ENCODE results near the gene GNG12. TPM values are rescaled to one million over a fixed set of nuclear protein-coding genes. Genes with fewer than 3 reads are reported as not detected.

GNG12 gene
- total RNA-seq, 1 experiment from 2014 or later, result 224 TPM

DNA sequence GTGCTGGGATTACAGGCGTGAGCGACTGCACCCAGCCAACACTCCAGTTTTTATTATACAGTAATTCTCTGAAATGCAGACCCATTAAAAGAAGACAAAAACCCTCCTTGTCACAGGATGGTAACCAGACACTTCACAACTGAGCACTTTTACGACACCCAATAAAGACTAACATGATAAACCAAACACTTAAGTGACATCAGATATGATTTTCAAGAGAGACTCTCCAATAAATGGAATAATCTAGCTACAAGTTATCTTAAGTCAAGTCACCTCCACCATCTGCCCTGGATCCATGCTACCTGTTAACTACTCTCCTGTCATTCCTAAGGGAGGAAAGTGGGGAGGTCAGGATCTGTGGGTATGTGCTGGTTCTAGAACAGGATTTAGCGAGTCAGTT lies 5.6 kb downstream of the GNG12 start:
- no peak for DNase-seq
- Histone ChIP-seq H3K36me3 (peaks cover 69% of the 10 kb centered on the region), H3K27me3 (no peaks in the 10 kb centered on the region), H3K4me3 (no peak overlapping the region), H3K9me3 (no peaks in the 10 kb centered on the region)

DNA sequence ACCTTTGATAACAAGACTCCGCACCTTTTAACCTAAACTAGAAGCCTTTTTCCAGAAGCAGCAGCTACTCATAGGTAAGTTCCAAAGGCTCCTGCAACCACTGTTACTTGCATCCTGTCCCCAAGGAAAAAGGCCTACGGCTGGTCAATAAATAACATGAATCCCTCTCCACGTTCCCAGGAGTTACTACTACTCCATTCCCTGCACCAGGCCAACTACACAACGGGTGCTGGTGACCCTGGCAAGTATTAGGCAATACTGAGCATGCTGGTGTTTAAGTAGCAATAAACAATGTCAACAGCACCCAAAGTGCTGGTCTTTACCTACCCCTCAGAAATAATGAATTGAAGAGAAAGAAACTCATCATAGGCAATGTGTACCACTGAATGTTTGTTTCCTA lies 7.7 kb downstream of the GNG12 start:
- DNase-seq, result no peak
- Histone ChIP-seq H3K4me3 (no peak overlapping the region), H3K36me3 (peaks cover 73% of the 10 kb centered on the region), H3K9me3 (no peaks in the 10 kb centered on the region), H3K27me3 (no peaks in the 10 kb centered on the region)

DNA sequence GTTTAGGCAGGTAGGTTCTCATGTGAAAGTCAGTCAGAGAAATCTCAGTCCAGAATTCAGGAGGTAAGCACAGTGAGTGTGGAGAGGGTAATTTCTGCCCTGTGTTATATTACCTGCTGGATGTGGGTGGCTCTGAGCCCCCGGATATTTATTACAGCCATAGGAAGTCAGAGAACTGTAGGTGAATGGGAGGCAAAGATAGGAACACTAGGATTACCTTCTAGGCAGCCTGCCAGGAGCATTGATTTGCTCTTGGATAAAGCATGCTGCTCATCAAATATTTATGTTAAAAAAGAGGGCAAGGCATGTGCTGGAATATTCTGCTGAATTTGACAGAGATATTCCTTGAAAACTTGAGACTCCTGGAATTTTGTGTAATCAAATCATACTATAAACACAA lies 8.5 kb downstream of the GNG12 start:
- H3K27me3 ChIP-seq, result no peaks in the 10 kb centered on the region
- H3K4me3 ChIP-seq, result no peak overlapping the region
- no peaks in the 10 kb centered on the region for H3K9me3 ChIP-seq
- peaks cover 65% of the 10 kb centered on the region for H3K36me3 ChIP-seq
- no peak for DNase-seq

DNA sequence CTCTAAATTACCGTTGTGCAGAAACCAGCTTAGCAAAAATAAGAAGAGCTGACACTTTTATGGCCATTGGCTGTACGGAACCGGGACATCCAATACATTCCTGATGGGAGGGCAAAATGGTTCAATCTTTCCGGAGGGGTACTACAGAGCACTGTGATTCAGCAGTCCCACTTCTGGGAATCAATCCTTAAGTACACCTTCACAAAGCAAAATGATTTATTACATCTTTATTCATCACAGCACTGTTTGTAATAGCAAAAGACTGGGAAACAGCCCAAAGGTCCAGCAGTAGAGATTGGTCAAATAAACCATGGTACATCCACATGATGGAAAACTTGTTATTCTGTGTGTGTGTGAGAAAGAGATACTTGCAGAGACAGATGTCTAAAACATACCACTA lies 9.7 kb downstream of the GNG12 start:
- H3K27me3 ChIP-seq, result no peaks in the 10 kb centered on the region
- DNase-seq, result no peak
- peaks cover 63% of the 10 kb centered on the region for H3K36me3 ChIP-seq
- H3K9me3 ChIP-seq, result no peaks in the 10 kb centered on the region
- no peak overlapping the region for H3K4me3 ChIP-seq

DNA sequence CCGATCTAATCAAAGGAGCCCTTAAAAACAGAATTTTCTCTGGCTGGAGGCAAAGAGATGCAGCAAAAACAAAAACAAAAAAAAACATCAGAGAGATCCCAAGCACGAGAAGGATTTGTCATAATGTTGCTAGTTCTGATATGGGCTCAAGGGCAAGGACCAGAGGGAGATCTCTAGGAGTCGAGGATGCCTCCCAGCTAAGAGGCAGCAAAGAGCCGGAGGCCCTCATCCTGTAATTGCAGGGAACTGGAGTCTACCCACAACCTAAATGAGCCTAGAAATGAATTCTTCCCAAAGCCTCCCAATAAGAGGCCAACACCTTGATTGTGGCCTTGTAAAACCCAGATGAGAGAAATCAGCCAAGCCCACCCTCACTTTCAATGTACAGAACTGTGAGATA lies 12.0 kb downstream of the GNG12 start:
- Histone ChIP-seq H3K9me3 (no peaks in the 10 kb centered on the region), H3K36me3 (peaks cover 58% of the 10 kb centered on the region), H3K4me3 (no peak overlapping the region), H3K27me3 (no peaks in the 10 kb centered on the region)
- DNase-seq, result no peak

DNA sequence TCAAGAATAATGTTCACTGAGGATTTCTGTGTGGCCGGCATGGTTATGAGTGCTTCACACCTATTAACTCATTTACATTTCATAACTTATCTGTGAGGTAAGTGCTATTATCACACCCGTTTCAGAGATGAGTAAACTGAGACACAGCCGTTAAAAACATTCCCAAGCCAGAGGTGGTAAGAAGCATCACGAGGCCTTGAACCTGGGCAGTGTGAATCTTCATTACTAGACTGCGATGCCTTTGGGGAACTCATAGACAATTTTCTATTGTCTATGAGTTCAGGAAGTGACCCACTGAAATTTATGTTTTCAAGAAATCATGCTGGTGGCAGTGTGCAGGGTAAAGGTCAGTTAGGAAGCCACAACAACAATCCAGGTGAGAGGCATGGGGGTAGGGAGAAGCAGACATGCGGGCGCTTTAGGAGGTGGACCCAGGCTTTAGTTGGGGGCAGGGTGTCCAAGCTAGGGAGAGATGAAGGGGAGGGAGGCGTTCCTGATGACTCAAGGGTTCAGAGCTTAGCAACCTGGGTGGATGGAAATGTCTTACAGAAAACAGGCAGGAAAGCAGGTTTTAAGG lies 14.5 kb downstream of the GNG12 start:
- DNase-seq, result no peak
- Histone ChIP-seq H3K9me3 (no peaks in the 10 kb centered on the region), H3K36me3 (peaks cover 53% of the 10 kb centered on the region), H3K4me3 (no peak overlapping the region), H3K27me3 (no peaks in the 10 kb centered on the region)

DNA sequence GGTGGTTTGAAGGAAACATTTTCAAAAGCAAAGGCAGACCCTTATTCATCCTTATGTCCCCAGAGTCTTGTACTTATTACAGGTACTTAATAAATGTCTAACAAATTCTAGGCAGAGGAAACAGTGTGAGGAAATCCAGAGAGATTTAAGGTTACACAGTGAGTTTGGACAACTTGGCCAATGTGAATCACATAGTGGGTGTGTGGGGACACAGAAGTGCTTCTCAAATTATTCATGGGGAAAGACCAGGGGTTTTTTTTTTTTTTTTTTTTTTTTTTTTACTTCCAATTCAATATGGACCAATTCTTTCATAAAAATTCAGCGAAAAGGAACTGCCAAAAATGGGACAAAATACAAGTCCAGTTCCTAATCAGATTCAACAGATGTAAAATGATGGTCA lies 15.1 kb downstream of the GNG12 start:
- Histone ChIP-seq H3K9me3 (no peaks in the 10 kb centered on the region), H3K36me3 (peaks cover 47% of the 10 kb centered on the region), H3K27me3 (no peaks in the 10 kb centered on the region), H3K4me3 (no peak overlapping the region)
- no peak for DNase-seq

DNA sequence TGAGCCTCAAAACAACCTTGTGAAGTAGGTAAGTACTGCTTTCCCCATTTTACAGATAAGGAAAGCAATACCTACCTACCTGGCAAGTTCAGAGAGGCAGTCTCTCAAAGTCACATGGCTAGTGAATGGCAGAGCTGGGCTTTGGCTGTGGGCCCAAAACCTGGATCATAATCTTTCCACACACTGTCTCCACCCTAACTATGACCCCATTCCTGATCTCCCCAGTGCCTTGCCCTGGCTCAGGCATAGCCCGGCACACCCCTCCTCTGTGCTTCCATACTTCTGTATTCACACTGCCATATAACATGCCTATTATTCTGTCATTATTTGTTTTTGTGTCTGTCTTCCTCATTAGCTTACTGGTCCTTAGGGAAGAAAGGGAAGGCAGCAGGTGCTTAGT lies 15.9 kb downstream of the GNG12 start:
- no peak for DNase-seq
- Histone ChIP-seq H3K36me3 (peaks cover 41% of the 10 kb centered on the region), H3K4me3 (no peak overlapping the region), H3K27me3 (no peaks in the 10 kb centered on the region), H3K9me3 (no peaks in the 10 kb centered on the region)

DNA sequence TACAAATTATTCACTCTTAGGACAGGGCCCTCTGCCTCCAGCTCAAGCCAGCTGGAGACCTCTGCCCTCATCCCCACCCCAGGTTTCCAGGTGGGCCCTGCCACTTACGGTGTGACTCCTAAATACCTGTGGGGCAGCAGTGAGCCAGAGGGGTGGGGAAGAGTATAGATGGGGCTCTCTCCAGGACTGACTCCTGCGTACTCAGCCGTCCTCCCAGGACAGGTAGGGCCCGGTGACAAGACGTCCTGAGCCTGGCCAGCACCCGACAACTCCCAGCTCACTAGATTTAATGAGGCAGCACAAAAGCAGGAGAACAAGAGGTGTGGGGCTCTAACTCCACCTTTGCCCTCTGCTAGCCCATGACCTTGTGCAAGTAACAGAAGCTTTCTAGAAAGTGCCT lies 16.8 kb downstream of the GNG12 start:
- DNase-seq, result no peak
- no peaks in the 10 kb centered on the region for H3K27me3 ChIP-seq

DNA sequence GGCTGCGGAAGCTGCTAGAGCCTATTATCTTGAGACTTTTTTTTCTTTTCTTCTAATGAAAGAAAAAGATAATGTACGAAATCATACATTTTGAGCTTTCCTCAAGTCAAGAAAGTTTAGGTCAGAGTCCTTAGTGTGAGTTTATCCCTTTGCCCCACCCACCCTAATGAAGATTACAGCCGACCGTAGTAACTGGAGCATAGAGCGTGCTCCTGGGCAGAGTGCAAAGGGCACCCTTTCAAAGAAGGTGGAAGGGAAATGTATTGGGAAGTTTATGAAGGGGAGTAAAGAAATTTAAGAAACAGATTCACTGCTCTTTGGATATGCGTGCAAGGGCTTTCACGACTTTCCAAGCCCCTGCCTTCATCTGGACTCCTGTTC lies 17.2 kb downstream of the GNG12 start:
- Histone ChIP-seq H3K4me3 (no peak overlapping the region), H3K27me3 (no peaks in the 10 kb centered on the region), H3K9me3 (no peaks in the 10 kb centered on the region), H3K36me3 (peaks cover 34% of the 10 kb centered on the region)
- no peak for DNase-seq

More for the DNA sequence above, 16.8 kb downstream of the GNG12 start:
- Histone ChIP-seq H3K9me3 (no peaks in the 10 kb centered on the region), H3K36me3 (peaks cover 37% of the 10 kb centered on the region), H3K4me3 (no peak overlapping the region)

DNA sequence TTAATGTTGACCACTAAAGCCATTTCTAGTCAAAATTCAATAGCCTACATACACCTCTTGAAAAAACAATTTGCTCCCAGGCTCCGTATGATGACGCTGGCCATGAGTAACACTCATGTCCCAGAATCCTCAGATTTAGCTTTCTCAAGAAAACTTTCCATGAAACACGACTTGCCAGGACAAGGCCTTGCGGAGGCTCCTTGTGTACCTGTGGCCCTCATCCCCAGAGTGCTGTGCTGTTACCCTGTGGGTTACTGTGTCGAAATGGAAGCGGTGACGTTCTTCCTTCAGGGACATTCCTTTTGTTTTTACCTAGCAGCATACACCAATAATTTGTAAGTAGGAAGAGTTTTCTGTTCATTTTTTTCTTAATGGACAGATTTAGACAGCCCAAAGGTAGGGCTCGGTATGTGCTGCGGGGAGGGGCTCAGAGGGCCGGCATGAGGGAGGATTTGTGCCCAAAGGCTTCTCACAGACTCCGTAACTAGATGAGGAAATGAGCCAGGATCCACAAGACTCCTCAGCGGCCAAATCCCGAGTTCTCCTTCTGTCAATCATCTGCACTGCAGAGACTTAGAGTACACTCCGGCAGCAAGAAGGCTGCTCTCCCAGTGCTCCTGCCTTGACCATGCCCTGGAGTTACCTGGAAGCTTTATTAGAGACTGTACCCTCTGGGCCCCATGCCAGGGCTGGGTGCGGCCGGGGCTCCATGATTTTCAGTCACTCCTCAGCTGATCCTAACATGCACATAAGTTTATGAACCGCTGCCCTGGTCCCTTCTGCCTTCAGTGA lies 17.8 kb downstream of the GNG12 start:
- Histone ChIP-seq H3K36me3 (peaks cover 35% of the 10 kb centered on the region), H3K27me3 (no peaks in the 10 kb centered on the region), H3K4me3 (no peak overlapping the region), H3K9me3 (no peaks in the 10 kb centered on the region)
- no peak for DNase-seq

DNA sequence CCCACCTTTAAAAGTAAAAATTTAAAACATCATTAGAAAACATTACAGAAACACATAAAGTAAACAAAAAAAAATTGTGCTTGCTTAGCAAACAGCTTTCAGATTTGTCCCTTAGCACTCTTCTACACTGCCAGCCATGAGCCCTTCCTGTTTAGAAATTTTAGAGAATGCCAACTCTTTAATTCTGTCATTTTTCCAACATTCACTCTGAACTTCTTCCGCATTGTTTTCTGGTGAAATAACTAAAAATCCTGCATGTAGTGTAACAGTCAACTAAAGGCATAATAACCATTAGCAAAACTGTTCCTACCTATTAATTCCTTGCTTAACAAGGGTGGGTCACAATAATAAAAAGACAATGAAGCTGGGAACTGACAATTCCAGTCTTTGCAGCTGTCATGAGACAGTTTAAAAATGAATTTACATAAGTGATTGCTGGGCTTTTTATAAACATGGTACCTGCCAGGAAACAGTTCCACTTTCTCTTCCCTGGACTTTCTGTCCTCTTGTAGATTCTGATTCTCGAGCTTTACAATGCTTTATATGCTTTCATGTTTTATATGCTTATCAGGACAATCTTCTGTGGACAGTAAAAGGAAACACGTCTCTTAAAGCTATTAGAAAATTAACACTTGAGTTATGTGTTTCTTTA lies 19.0 kb downstream of the GNG12 start:
- no peaks in the 10 kb centered on the region for H3K9me3 ChIP-seq
- no peak for DNase-seq
- no peaks in the 10 kb centered on the region for H3K27me3 ChIP-seq
- H3K36me3 ChIP-seq, result peaks cover 40% of the 10 kb centered on the region
- H3K4me3 ChIP-seq, result no peak overlapping the region; the same call in 1 of the 2 replicates

DNA sequence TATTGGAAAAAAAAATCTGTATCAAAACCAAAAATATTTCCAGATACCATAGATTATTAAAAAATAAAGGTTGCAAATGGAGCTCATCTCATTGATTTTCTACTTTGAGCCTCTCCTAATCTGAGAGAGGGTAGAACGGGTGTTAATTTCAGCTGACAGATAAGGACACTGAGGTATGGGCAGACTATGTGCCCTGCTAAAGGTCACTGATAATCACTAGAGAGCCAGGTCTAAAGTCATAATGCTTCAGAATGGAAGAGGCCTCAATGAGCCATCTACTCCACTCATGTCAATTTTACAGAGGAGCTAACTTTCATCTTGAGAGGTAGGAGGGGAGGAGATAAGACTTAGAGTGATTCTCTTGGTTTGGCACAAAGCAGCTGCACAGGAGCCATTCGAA lies 21.0 kb downstream of the GNG12 start:
- Histone ChIP-seq H3K36me3 (peaks cover 37% of the 10 kb centered on the region), H3K9me3 (peaks cover 5% of the 10 kb centered on the region), H3K4me3 (no peak overlapping the region), H3K27me3 (no peaks in the 10 kb centered on the region)
- DNase-seq, result no peak

DNA sequence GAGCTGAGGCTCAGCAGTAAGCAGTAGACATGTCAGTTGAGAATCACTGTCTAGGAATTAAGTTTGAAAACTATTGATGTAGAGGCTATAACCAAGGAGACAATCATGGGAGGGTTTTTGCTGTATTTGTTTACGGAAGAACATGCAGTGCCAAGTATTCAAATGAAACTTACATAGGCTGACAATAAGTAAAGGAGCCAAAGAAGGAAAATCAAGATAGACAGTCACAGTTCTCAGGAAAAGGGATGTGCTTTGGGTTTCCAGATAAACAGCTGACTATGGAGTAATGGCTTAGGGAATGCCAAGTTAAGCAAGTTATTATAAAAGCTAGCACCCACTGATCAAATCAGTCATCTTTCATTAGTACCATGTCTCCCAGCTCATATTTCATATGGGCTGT lies 21.5 kb downstream of the GNG12 start:
- no peak overlapping the region for H3K4me3 ChIP-seq
- no peaks in the 10 kb centered on the region for H3K27me3 ChIP-seq
- no peak for DNase-seq
- H3K36me3 ChIP-seq, result peaks cover 36% of the 10 kb centered on the region
- peaks cover 9% of the 10 kb centered on the region for H3K9me3 ChIP-seq

DNA sequence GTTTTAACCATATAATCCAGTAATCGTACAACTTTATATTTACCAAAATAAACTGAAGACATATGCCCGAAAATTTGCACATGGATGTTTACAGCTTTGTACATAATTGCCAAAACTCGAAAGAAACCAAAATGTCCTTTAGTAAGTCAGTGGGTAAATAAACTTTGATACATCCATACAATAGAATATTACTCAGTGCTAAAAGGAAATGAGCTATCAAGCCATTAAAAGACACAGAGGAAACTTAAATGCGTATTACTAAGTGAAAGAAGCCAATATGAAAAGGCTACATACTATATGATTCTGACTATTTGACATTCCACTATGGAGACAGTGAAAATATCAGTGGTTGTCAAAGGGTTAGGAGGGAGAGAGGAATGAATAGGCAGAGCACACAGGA lies 23.4 kb downstream of the GNG12 start:
- Histone ChIP-seq H3K9me3 (peaks cover 12% of the 10 kb centered on the region), H3K27me3 (no peaks in the 10 kb centered on the region), H3K36me3 (peaks cover 35% of the 10 kb centered on the region), H3K4me3 (no peak overlapping the region)
- no peak for DNase-seq

DNA sequence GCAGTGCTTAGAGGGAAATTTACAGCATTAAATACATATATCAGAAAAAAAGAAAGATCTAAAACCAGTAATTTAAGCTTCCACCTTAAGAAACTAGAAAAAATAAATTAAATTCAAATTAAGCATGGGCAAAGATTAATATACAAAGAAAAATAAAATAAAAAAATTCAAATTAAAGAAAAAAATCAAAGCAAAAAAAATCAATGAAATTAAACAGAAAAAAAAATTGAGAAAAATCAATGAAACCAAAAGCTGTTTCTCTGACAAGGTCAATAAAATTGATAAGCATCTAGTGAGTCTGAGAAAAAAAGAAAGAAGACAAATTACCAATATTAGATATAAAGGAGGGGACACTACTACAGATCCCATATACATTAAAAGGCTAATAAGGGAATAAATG lies 26.0 kb downstream of the GNG12 start:
- H3K9me3 ChIP-seq, result peaks cover 12% of the 10 kb centered on the region
- no peaks in the 10 kb centered on the region for H3K27me3 ChIP-seq
- H3K4me3 ChIP-seq, result no peak overlapping the region
- no peak for DNase-seq
- peaks cover 39% of the 10 kb centered on the region for H3K36me3 ChIP-seq

DNA sequence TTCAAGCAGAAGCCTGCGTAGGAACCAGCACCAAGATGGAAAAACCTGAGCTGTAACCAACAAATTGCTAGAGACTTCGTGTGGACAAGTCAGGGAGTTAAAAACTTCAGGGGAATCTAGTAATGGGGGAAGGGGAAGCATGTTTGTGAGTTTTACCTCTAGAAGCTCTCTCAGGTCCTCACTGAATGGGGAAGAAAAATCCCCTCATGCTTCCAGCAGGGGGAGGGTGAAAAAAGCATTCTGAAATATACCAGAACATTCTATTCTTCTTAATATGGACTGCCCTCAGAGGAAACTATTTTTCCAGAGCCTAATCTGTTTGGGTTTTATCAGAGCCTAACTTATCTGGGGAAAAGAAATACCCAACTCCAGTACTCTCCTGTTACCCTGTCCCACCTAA lies 28.6 kb downstream of the GNG12 start:
- Histone ChIP-seq H3K9me3 (peaks cover 12% of the 10 kb centered on the region), H3K4me3 (no peak overlapping the region), H3K27me3 (no peaks in the 10 kb centered on the region), H3K36me3 (peaks cover 41% of the 10 kb centered on the region)
- no peak for DNase-seq
